OCI-M2 (cell line): Measurements from ENCODE around the gene COL6A2.
"Not testable (repeated sequence)": the region's sequence is repeated elsewhere in the genome, so short reads cannot be mapped to it uniquely, and the experiment has no call there.

Experiments
- DNase-seq: peaks from one replicate; lab custom pipeline; 2025; ENCODE audit not compliant: unreplicated experiment; lab: John Stamatoyannopoulos, UW

The COL6A2 gene

GRCh38 chr21:46168659-46169386 is 70.9 kb downstream of the COL6A2 start:
- DNase-seq: no peak

GRCh38 chr21:46170436-46171193 is 72.7 kb downstream of the COL6A2 start:
- DNase-seq: not testable (repeated sequence)

- DNase-seq: no peak
These were observed 73.7 kb downstream of the COL6A2 start for GRCh38 chr21:46171585-46171984.

- no peak for DNase-seq
These were observed 74.3 kb downstream of the COL6A2 start for GRCh38 chr21:46171996-46172862.

- DNase-seq: no peak
These were observed 75.1 kb downstream of the COL6A2 start for GRCh38 chr21:46172863-46173528.

GRCh38 chr21:46173573-46173972 is 75.7 kb downstream of the COL6A2 start:
- no peak for DNase-seq

GRCh38 chr21:46176443-46177129 is 78.7 kb downstream of the COL6A2 start:
- DNase-seq: not testable (repeated sequence)

GRCh38 chr21:46178961-46179360 is 81.0 kb downstream of the COL6A2 start:
- no peak for DNase-seq
